HG03354 (cell line): ENCODE results near the gene RARA.

Experiments used
- ATAC-seq: cut with Tn5 transposase; IDR thresholded peaks from one replicate; pipeline ENCODE4 v1.9.1; 2021; ENCODE audit warnings: mild to moderate bottlenecking; ENCODE audit not compliant: unreplicated experiment, poor library complexity, severe bottlenecking

Gene RARA

GRCh38 chr17:40313668-40314583, 4.9 kb downstream of the RARA start:
- ATAC-seq, result no peak

DNA sequence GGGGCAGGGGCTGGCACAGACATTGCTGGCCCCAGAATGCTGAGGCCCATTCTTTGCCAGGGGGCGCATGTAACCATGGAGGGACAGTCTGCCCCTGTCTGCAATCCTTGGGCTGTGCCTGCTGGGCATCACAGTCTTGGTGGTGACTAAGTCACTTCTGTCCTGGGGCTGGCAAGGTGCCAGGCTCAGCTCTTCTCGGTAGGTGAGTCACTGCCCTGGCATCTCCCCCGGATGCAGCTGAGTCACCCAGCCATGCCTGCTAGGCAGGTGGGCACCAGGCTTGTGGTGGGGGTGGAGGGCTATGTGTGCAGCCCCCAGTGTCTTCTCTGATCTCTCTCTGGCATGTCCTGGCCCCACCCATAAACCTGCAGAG, 5.6 kb downstream of the RARA start:
- no peak for ATAC-seq

- no peak for ATAC-seq
Observed at GRCh38 chr17:40315206-40315605, 6.2 kb downstream of the RARA start.

DNA sequence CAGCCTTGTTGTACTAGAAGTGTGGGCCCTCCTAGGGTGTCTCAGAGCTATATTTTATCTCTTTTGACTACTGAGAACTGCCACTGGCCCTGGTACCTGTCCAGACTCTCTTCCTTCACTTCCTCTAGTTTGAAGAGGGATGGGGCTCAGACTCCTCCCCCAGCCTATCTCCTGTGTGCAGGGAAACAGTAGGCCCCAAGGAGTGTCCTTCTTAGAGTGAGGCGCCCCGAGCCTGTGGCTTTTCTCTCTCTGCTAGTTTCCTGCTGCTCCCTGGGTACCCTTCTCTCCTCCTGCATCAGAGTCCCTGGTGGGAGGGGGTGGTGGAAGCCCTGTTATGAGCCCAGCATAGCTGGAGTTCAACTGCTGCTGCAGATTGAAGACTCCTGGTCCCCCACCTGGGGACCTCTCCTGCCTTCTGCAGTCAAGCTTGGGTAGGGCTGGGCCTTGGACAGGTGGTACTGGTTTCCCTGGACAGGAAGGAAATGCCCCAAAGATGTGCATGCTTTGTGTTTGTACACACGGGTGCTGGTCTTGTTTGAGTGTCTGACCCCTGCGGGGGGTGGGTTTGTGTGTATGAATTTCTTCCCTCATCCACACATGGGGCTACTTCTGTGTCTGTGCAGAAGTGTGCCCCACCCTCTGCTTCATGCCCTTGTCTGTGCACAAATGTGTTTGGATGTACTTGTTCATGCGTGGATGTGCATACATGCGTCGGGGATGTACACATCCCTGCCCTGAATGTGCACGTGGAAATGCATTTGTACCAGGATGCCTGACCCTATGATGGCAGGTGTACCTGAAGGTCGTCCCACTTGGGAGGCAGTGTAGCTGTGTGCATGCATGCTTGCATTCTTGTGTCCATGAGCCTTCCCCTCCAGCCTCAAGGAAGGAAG, 6.9 kb downstream of the RARA start:
- ATAC-seq, result no peak

DNA sequence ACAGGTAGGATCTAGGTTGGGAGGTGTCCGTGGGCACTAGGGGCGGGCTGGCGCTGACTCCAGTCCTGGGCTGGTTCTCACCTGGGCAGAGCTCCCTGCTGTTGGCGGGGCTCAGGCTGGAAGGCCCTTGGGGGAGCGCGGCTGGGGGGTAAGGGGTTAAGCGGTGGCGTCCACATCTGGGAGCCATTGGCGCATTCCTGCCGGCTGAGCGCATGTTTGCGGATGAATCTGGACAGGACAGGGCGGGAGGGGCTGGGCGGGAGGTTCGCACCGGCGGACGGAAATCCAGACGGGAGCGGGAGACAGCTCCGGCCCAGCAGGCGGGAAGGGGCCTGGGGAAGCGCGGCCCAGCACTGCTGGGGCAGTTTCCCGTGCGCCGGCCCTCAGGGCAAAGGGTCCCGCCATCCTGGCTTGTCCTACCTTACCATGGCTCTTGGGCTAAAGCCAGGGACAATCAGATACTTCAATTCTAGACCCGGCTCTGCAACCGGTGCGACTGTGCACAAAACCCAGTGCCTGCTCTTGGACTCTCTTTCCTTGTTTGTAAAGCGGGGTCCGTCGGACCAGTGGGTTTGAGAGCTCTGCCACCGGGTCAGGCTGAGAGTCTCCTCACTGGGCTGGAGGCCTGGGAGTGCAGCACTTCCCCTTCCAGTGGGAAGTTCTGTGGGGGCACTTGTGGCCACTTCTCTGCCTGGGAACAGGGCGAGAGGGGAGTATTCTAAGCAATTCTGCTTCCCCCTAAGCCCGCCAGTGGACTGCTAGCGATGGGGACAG, 7.8 kb downstream of the RARA start:
- ATAC-seq, result no peak

- no peak for ATAC-seq
Observed at GRCh38 chr17:40317345-40317873, 8.4 kb downstream of the RARA start.

DNA sequence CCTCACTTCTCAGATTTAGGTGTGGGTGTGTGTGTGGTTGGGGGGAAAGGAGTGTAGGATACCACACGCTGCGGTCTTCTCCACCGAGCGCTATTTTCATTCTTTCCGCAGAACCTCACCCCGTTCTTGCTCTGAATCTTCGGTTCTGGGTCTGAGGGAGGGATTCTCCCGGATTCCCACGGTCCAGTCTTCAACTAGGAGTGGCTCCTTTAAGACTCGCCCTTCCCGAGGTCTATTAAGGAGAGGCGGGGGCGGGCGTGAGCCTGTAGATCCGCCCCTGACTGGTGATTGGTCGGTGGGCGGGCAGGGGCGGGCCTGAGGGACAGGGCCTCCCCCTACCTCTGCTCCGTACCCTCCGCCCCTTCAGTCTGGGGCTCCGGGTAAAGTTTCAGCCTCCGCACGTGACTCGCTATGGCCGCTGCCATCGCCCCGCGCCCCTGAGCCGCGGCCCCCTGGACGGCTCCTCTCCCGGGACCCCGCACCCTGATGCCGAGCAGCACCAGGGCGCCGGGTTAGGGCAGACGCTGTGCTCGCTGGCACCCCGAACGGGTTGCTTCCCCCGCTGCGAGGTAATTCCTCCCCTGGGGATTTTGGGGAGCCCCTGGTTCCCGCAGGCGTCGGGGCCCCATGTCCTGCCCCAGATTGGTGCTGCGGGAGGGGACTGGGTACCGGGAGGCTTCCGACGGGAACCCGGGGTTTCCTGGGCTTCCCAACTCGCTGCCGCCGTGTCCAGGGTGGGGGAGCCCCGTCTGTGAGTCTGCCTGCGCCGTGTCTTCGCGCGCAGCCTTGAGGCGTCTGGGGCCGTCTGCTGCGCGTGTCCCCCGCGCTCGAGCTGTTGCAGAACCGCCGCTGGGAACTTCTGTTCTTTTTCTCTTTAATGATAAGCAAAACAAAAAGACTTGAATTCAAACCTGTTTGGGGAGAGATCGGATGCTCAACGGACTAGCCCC, 9.2 kb downstream of the RARA start:
- ATAC-seq, result peak; percentile 61

DNA sequence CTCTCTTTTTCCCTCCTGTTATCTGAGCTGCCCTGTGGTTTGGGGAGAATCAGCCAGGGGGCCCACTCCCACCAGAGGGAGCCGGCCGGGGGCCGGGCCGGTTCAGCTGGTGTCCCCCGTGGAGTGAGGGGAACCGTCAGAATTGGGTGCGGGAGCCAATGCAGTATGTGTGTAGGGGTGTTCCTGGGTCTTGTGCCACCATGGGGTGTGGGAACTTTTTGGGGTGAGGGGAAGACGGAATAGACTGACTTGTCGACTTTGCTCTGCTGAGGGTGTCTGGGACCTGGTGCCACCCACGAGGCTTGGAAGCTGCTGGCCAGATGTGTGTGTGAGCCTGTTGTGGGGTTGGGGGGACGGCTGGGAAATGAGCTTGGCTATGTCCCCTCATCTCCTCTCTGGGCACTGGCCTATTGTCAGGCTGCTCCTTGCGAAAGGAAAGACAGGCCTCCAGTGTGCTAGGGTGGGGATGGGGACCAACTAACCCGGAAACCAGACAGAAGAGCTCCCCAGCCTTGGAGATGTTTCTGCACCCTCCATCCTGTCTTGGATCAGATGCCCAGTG, 9.9 kb downstream of the RARA start:
- ATAC-seq, result no peak

GRCh38 chr17:40319651-40320540, 10.9 kb downstream of the RARA start:
- no peak for ATAC-seq

GRCh38 chr17:40320756-40321523, 12.0 kb downstream of the RARA start:
- ATAC-seq, result no peak

DNA sequence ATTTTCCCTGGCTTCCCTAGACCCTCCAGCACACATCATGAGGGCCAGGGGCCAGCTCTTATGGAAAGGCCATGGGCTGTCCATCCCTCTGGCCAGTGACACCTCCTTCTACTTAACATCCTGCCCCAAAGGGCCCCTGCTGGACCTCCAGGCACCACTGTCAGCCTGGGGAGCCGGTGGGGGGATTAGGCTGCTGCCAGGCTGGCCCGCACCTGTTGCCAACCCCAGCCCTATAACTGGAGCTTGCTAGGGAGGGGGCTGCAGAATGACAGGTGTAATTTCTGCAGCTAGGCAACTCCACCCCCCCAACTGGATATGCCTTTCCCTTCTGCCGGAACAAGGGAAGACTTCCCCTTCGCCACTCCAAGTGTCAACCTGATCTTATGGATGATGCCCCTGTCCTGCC, 12.5 kb downstream of the RARA start:
- no peak for ATAC-seq

DNA sequence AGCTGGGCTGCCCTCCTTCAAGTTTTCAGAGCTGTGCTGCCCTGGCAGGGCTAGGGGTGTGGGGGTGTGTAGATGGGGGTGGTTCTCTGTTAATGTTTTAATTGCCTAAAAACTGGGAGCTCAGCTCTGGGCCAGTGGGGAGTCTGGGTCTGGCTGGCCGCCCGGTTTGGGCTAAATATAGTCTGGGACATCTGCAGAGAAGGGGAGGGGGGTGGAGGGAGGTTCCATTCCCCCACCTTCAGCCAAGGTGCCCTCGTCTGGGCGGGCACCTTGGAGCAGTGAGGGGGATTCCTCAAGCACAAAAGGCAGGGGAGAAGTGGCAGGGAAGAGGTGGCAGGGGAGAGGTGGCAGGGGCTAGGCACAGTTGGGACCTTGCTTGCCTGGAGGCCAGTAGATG, 13.0 kb downstream of the RARA start:
- no peak for ATAC-seq

DNA sequence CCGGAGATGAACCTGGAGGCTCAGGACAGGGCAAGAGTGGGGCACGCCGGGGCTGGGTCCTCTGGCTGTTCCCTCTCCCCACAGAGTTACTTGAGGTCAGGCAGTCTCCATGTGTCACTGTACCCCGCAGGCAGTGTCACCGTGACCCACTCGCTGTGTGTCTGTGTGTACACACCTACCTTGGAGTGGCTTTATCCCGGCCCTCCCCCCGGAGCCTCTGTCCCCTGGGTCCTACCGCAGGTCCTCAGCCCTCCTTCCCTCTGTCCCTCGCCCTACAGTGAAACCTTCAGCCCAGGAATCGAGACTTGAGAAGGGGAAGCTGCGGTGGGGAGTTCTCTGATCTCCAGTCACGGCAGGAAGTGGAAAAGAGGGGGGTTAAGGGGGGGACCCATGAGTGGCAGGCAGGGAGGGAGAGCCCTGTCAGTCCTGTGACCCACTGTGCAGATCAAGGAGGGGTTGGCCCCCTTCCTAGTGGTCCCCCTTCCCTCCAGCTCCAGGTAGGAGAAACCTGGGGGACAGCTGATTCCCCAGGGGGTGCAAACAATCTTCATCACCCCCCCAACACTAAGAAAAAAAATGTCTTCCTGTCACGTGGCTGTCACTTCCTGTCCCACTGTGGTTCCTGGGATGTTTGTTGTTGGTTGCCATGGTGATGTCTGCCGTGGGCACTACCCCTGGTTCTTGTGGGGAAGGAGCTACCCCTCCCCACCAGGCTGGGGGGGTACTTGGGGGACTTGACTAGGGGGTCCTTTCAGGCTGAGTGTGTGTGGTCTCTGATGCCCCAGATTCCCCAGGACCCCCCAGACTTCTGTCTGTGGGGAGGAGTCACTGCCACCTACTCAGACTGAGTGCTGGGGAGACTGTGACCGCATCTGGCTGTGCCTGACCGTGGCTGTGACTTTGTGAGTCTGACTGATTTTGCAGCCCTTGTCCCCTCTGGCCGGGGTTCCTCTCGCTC, 13.7 kb downstream of the RARA start:
- peak; percentile 37 for ATAC-seq

DNA sequence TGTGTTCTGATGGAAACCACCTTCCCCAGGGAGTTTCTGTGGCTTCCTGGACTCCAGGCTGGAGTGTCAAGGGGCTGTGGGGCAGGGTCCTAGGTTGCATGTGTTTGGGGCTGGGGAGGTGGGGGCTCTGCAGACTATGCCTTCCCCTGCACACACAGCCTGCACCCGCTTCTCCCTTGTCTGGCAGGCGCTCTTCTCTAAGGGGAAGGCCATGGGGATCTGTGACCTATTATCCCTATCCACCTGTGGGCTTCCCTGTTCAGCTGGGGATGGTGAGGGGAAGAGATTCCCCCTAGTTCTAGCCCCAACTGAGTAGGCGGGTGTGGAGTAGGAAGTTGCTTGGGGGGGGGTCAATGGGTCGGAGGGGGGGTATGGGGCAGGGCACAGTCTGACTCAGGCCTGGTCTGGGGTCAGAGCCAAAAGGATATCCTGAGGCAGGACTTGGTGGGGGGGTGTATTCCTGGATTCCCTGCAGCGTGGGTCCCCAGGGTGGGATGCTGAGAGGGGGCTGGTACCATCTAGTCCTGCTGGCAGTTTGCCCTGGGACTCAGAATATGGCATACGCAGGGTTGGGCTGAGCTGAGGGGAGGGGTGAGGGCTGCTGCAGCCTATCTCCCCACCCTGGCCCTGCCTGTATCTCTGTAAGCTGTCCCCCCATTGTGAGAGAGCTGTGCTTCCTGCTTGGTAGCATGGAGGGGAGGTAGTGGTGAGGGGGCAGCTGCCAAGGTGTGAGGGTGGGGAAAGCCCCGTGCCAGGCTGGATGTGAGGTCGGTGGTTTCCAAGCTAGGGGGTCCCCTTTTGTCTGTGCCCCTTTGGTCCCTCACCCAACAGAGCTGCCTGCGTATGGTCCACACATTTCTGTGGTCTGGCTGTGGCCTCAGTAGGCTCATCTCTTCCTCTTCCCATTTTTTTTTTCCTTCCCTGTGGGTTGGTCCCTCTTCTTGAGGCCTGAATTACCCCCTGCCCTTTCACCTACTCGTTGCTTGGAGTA, 14.7 kb downstream of the RARA start:
- ATAC-seq, result no peak
